Ovary (tissue), 3 donors: ENCODE results near the gene MKI67.

ENCODE experiments used
- EP300 ChIP-seq: sonication (generic); formaldehyde crosslinking; IDR thresholded peaks from one replicate; pipeline ENCODE4 v1.6.1; 2017; ENCODE audit warnings: antibody characterized with exemption
- TF ChIP-seq, protein P1 (sequence below), 3 donors: fragments of 450-650 bp in 2 of 3; fragments of 200-600 bp in 1 of 3; IDR thresholded peaks; one replicate each; pipeline versions ENCODE4 v1.5.1 to v1.8.0; 2016 to 2022; ENCODE audit warnings: antibody characterized with exemption in 3 of 3, mild to moderate bottlenecking in 1 of 3
- donor health status: DM: no; HTN: no; CAD: no.

GRCh38 chr10:128140425-128140824, 14.2 kb upstream of the MKI67 start:
- TF ChIP-seq, protein P1, sequence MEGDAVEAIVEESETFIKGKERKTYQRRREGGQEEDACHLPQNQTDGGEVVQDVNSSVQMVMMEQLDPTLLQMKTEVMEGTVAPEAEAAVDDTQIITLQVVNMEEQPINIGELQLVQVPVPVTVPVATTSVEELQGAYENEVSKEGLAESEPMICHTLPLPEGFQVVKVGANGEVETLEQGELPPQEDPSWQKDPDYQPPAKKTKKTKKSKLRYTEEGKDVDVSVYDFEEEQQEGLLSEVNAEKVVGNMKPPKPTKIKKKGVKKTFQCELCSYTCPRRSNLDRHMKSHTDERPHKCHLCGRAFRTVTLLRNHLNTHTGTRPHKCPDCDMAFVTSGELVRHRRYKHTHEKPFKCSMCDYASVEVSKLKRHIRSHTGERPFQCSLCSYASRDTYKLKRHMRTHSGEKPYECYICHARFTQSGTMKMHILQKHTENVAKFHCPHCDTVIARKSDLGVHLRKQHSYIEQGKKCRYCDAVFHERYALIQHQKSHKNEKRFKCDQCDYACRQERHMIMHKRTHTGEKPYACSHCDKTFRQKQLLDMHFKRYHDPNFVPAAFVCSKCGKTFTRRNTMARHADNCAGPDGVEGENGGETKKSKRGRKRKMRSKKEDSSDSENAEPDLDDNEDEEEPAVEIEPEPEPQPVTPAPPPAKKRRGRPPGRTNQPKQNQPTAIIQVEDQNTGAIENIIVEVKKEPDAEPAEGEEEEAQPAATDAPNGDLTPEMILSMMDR (IDR thresholded peaks at IDR 0.05): no peak
- no peak for TF ChIP-seq EP300
